ENCODE data around the gene FAM184B.

- TF ChIP-seq POLR2AphosphoS5 (IDR thresholded peaks at IDR 0.05; ENCODE audit: borderline replicate concordance, low read depth, low read length): no peak
- no peak for TF ChIP-seq EZH2 (IDR thresholded peaks at IDR 0.05)
- no peak for TF ChIP-seq FOXP2 (optimal IDR thresholded peaks at IDR 0.05; ENCODE audit: control extremely low read depth, extremely low read length, insufficient read depth)
These were observed 14.5 kb downstream of the FAM184B start for GRCh38 chr4:17766826-17767458.

Data from SK-N-MC (cell line).